ENCODE measurements around the gene CDH23.

- TF ChIP-seq POLR2A (IDR thresholded peaks at IDR 0.05) (peak; percentile 43), CTCF (IDR thresholded peaks at IDR 0.05) (no peak), POLR2AphosphoS5 (IDR thresholded peaks at IDR 0.05) (peak in 2 of 3 donors; percentile 59 to 74)
These were observed 216.6 kb downstream of the CDH23 start for GRCh38 chr10:71613261-71613777.

Measured in transverse colon (tissue), 4 donors.